ENCODE results near the gene RBMS3.

- TF ChIP-seq CTCF (IDR thresholded peaks at IDR 0.05): no peak
- TF ChIP-seq POLR2A (IDR thresholded peaks at IDR 0.05): no peak
These were observed 778.4 kb downstream of the RBMS3 start for GRCh38 chr3:30059240-30059639.
